HEK293 (cell line): ENCODE data around the gene PAK6.

Experiments used
- CTCF ChIA-PET: fragments of 350-600 bp; formaldehyde crosslinking; extraction: SDS; loops from one replicate; lab custom pipeline; 2021; ENCODE audit warnings: antibody characterized with exemption; lab: Yijun Ruan, JAX
- POLR2A ChIA-PET: fragments of 300-600 bp; formaldehyde crosslinking; extraction: SDS; loops from one replicate; lab custom pipeline; 2020; ENCODE audit warnings: antibody characterized with exemption, inconsistent platforms; lab: Yijun Ruan, JAX
- H3K27ac ChIP-seq: fragments of 200-500 bp; sonication (Bioruptor generic); 2 replicates; pipeline ENCODE4 v1.5.1; 2014; ENCODE audit warnings: low read depth, low read length, control low read depth, inconsistent platforms; ENCODE audit errors: extremely low read depth
- H3K36me3 ChIP-seq, 2 experiments: fragments of 200-500 bp in 1 of 2; sonication (Bioruptor generic) in 1 of 2; 1 replicate in 1 of 2; 2 replicates in 1 of 2; pipeline ENCODE4 v1.5.1; 2014 to 2017; ENCODE audit warnings: inconsistent platforms in 2 of 2, low read length in 2 of 2; ENCODE audit not compliant: control insufficient read depth in 2 of 2, insufficient read depth in 1 of 2
- H3K4me1 ChIP-seq: fragments of 200-500 bp; sonication (Bioruptor generic); 2 replicates; pipeline ENCODE4 v1.5.1; 2014; ENCODE audit warnings: mild to moderate bottlenecking, low read length, inconsistent platforms; ENCODE audit not compliant: control insufficient read depth, insufficient read depth
- H3K4me3 ChIP-seq: 2 replicates; pipeline ENCODE4 v1.5.1; 2011; ENCODE audit warnings: low read depth, mild to moderate bottlenecking, control low read depth, low read length, moderate library complexity
- H3K9me3 ChIP-seq: fragments of 200-500 bp; sonication (Bioruptor generic); 2 replicates; pipeline ENCODE4 v1.5.1; 2014; ENCODE audit warnings: low read depth, low read length, inconsistent platforms; ENCODE audit not compliant: control insufficient read depth, insufficient read depth
- EGR2 ChIP-seq: fragments of 450-650 bp; formaldehyde crosslinking; IDR thresholded peaks from 2 replicates; pipeline ENCODE4 v1.5.1; 2016; ENCODE audit warnings: low read depth, missing biosample characterization, missing genetic modification characterization
- REPIN1 ChIP-seq: fragments of 450-650 bp; formaldehyde crosslinking; IDR thresholded peaks from 2 replicates; pipeline ENCODE4 v1.5.1; 2017; ENCODE audit warnings: missing biosample characterization, missing genetic modification characterization, low read depth
- SP7 ChIP-seq: fragments of 450-650 bp; formaldehyde crosslinking; IDR thresholded peaks from 2 replicates; pipeline ENCODE4 v1.5.1; 2016; ENCODE audit warnings: missing biosample characterization, missing genetic modification characterization
- ZBTB20 ChIP-seq: fragments of 450-650 bp; formaldehyde crosslinking; IDR thresholded peaks from 2 replicates; pipeline ENCODE4 v1.5.1; 2016; ENCODE audit warnings: missing biosample characterization, missing genetic modification characterization
- ZBTB7A ChIP-seq: fragments of 450-650 bp; formaldehyde crosslinking; IDR thresholded peaks from 2 replicates; pipeline ENCODE4 v1.5.1; 2016; ENCODE audit warnings: low read depth, missing biosample characterization, missing genetic modification characterization
- ZBTB8A ChIP-seq: fragments of 450-650 bp; formaldehyde crosslinking; IDR thresholded peaks from 2 replicates; pipeline ENCODE4 v1.5.1; 2016; ENCODE audit warnings: missing biosample characterization, missing genetic modification characterization
- ZFHX2 ChIP-seq: fragments of 450-650 bp; formaldehyde crosslinking; conservative IDR thresholded peaks from 2 replicates; pipeline ENCODE4 v1.5.1; 2016; ENCODE audit warnings: missing biosample characterization, missing genetic modification characterization
- ZNF121 ChIP-seq: fragments of 450-650 bp; formaldehyde crosslinking; IDR thresholded peaks from 2 replicates; pipeline ENCODE4 v1.5.1; 2016; ENCODE audit warnings: missing biosample characterization, missing genetic modification characterization
- ZNF16 ChIP-seq: fragments of 450-650 bp; formaldehyde crosslinking; IDR thresholded peaks from 2 replicates; pipeline ENCODE4 v1.5.1; 2016; ENCODE audit warnings: low read depth, missing biosample characterization, missing genetic modification characterization
- ZNF169 ChIP-seq: fragments of 450-650 bp; formaldehyde crosslinking; IDR thresholded peaks from 2 replicates; pipeline ENCODE4 v1.5.1; 2016; ENCODE audit warnings: missing biosample characterization, missing genetic modification characterization
- ZNF19 ChIP-seq: fragments of 450-650 bp; formaldehyde crosslinking; IDR thresholded peaks from 2 replicates; pipeline ENCODE4; 2016; ENCODE audit warnings: missing biosample characterization, missing genetic modification characterization, low read depth
- ZNF211 ChIP-seq: fragments of 450-650 bp; formaldehyde crosslinking; IDR thresholded peaks from 2 replicates; pipeline ENCODE4 v1.5.1; 2016; ENCODE audit warnings: low read depth, missing biosample characterization, missing genetic modification characterization
- ZNF223 ChIP-seq: fragments of 450-650 bp; formaldehyde crosslinking; IDR thresholded peaks from 2 replicates; pipeline ENCODE4 v1.5.1; 2016; ENCODE audit warnings: missing biosample characterization, missing genetic modification characterization
- ZNF292 ChIP-seq: fragments of 450-650 bp; formaldehyde crosslinking; IDR thresholded peaks from 2 replicates; pipeline ENCODE4 v1.5.1; 2016; ENCODE audit warnings: low read depth, missing biosample characterization, missing genetic modification characterization, borderline replicate concordance
- ZNF354C ChIP-seq: fragments of 450-650 bp; formaldehyde crosslinking; IDR thresholded peaks from 2 replicates; pipeline ENCODE4 v1.5.1; 2016; ENCODE audit warnings: missing biosample characterization, missing genetic modification characterization, low read depth, borderline replicate concordance
- ZNF549 ChIP-seq: fragments of 450-650 bp; IDR thresholded peaks from 2 replicates; pipeline ENCODE4 v1.5.1; 2018; ENCODE audit warnings: missing biosample characterization, missing genetic modification characterization, mild to moderate bottlenecking, inconsistent platforms, moderate library complexity
- ZNF561 ChIP-seq: fragments of 450-650 bp; IDR thresholded peaks from 2 replicates; pipeline ENCODE4 v1.5.1; 2018; ENCODE audit warnings: missing biosample characterization, missing genetic modification characterization, borderline replicate concordance
- ZNF660 ChIP-seq: fragments of 450-650 bp; IDR thresholded peaks from 2 replicates; pipeline ENCODE4 v1.5.1; 2018; ENCODE audit warnings: missing biosample characterization, mild to moderate bottlenecking, missing genetic modification characterization
- ZNF785 ChIP-seq: fragments of 450-650 bp; formaldehyde crosslinking; IDR thresholded peaks from 2 replicates; pipeline ENCODE4 v1.5.1; 2016; ENCODE audit warnings: missing biosample characterization, missing genetic modification characterization
- ZNF830 ChIP-seq: fragments of 450-650 bp; IDR thresholded peaks from 2 replicates; pipeline ENCODE4 v1.5.0; 2018; ENCODE audit warnings: missing biosample characterization, missing genetic modification characterization, low read depth, mild to moderate bottlenecking, moderate library complexity
- ZSCAN16 ChIP-seq: fragments of 450-650 bp; formaldehyde crosslinking; IDR thresholded peaks from 2 replicates; pipeline ENCODE4 v1.5.1; 2016; ENCODE audit warnings: missing biosample characterization, missing genetic modification characterization
- TF ChIP-seq, protein P1 (sequence below): fragments of 450-650 bp; formaldehyde crosslinking; IDR thresholded peaks from 2 replicates; pipeline ENCODE4 v1.5.1; 2016; ENCODE audit warnings: missing biosample characterization, missing genetic modification characterization
- TF ChIP-seq, protein P2 (sequence below): fragments of 450-650 bp; formaldehyde crosslinking; conservative IDR thresholded peaks from 2 replicates; pipeline ENCODE4 v1.5.1; 2016; ENCODE audit warnings: low read depth, missing biosample characterization, missing genetic modification characterization
- TF ChIP-seq, protein P3 (sequence below): fragments of 450-650 bp; formaldehyde crosslinking; IDR thresholded peaks from 2 replicates; pipeline ENCODE4 v1.5.1; 2016; ENCODE audit warnings: missing biosample characterization, missing genetic modification characterization

PAK6 gene

DNA sequence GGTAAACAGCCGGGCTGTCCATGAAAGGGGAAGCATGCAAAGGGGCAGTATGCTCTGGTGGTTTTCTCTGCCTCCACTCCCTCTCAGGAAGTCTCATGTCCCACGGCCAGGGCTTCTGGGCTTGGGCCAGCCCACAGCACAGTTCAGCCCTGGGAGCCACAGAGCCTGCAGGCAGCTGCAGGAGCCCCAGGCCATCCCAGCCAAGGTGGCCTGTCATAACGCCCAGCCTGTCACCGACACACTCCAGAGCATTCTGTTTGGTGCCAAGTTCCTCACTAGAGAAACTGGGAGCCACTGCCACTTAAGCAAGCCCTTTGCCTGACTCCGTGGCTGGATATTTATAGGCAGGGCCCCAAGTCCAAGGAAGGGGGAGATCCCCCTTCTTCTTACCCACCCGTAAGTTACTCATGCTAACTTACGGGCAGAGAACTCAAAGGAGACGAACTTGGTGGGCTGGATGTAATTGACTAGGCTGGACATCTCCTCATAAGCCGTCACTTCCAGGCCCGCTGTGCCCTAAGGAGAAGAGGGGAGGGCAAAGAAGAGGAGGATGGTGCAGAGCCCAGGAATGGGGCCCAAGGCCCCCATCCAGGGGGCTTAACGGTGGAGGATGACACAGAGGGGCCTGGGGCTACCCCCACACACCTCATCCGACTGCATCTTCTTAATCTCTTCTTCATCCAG, 57.2 kb downstream of the PAK6 start:
- Histone ChIP-seq H3K4me1 (no peaks in the 10 kb centered on the region; the same call in 1 of the 2 replicates), H3K27ac (no peak overlapping the region), H3K4me3 (no peak overlapping the region), H3K36me3 (no peaks in the 10 kb centered on the region), H3K9me3 (no peaks in the 10 kb centered on the region)
- ChIA-PET POLR2A (no interaction called here), CTCF (interaction anchor here (0.7 to 1.4 kb wide), 6 partner anchors 14 to 42 kb away, joined by 3 to 4 read pairs (median 3); no protein-coding TSS in a partner anchor)
- TF ChIP-seq ZBTB8A (tag by site-specific recombination) (no peak), ZBTB7A (no peak), ZNF211 (tag by site-specific recombination) (no peak), ZNF830 (no peak), ZNF169 (tag by site-specific recombination) (no peak), ZNF16 (tag by site-specific recombination) (no peak), REPIN1 (tag by site-specific recombination) (no peak), ZNF354C (tag by site-specific recombination) (no peak), ZNF223 (no peak), ZSCAN16 (tag by site-specific recombination) (no peak), ZNF19 (tag by site-specific recombination) (no peak), ZNF121 (tag by site-specific recombination) (no peak)
- TF ChIP-seq, protein P1, sequence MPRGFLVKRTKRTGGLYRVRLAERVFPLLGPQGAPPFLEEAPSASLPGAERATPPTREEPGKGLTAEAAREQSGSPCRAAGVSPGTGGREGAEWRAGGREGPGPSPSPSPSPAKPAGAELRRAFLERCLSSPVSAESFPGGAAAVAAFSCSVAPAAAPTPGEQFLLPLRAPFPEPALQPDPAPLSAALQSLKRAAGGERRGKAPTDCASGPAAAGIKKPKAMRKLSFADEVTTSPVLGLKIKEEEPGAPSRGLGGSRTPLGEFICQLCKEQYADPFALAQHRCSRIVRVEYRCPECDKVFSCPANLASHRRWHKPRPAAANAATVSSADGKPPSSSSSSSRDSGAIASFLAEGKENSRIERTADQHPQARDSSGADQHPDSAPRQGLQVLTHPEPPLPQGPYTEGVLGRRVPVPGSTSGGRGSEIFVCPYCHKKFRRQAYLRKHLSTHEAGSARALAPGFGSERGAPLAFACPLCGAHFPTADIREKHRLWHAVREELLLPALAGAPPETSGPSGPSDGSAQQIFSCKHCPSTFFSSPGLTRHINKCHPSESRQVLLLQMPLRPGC (tag by site-specific recombination) = no peak
- TF ChIP-seq, protein P2, sequence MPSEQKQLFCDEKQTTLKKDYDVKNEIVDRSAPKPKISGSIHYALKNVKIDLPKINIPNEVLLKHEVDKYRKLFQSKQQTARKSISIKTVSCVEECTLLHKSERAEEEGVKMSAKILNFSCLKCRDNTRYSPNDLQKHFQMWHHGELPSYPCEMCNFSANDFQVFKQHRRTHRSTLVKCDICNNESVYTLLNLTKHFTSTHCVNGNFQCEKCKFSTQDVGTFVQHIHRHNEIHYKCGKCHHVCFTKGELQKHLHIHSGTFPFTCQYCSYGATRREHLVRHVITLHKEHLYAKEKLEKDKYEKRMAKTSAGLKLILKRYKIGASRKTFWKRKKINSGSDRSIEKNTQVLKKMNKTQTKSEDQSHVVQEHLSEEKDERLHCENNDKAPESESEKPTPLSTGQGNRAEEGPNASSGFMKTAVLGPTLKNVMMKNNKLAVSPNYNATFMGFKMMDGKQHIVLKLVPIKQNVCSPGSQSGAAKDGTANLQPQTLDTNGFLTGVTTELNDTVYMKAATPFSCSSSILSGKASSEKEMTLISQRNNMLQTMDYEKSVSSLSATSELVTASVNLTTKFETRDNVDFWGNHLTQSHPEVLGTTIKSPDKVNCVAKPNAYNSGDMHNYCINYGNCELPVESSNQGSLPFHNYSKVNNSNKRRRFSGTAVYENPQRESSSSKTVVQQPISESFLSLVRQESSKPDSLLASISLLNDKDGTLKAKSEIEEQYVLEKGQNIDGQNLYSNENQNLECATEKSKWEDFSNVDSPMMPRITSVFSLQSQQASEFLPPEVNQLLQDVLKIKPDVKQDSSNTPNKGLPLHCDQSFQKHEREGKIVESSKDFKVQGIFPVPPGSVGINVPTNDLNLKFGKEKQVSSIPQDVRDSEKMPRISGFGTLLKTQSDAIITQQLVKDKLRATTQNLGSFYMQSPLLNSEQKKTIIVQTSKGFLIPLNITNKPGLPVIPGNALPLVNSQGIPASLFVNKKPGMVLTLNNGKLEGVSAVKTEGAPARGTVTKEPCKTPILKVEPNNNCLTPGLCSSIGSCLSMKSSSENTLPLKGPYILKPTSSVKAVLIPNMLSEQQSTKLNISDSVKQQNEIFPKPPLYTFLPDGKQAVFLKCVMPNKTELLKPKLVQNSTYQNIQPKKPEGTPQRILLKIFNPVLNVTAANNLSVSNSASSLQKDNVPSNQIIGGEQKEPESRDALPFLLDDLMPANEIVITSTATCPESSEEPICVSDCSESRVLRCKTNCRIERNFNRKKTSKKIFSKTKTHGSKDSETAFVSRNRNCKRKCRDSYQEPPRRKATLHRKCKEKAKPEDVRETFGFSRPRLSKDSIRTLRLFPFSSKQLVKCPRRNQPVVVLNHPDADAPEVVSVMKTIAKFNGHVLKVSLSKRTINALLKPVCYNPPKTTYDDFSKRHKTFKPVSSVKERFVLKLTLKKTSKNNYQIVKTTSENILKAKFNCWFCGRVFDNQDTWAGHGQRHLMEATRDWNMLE (tag by site-specific recombination) = no peak
- TF ChIP-seq, protein P3, sequence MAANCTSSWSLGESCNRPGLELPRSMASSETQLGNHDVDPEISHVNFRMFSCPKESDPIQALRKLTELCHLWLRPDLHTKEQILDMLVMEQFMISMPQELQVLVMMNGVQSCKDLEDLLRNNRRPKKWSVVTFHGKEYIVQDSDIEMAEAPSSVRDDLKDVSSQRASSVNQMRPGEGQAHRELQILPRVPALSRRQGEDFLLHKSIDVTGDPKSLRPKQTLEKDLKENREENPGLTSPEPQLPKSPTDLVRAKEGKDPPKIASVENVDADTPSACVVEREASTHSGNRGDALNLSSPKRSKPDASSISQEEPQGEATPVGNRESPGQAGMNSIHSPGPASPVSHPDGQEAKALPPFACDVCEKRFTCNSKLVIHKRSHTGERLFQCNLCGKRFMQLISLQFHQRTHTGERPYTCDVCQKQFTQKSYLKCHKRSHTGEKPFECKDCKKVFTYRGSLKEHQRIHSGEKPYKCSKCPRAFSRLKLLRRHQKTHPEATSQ (tag by site-specific recombination) = no peak

DNA sequence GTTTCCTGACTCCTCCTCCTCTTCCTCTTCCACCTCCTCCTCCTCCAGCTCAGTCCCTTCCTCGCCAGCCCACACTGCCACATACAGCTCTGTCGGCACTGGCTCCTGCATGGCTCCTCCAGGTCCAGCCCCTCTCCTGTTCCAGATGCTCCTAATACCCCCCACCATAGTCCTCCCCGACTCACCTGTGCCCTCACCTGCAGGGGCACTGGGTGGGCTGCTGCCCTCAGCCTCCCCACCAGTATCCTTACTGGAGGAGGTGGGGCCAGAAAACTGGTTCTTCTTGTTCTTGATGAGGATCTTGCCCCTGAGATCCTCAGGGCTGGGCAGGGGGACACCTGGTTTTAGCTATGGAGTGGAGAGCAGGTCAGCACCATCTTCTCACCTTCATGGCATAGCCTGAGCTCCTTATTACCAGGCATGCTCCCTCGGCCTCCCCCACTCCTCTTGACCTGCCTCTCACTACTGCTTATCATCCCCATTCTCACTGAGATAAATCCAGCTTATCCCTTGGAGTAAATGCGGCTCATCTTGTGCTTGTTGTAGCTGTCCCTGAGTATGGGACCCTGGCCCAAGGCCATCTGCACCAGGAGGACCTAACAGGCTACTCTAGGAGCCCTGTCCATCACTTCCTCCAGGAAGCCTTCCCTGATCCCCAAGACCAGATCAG, 57.8 kb downstream of the PAK6 start:
- TF ChIP-seq ZBTB20 (tag by site-specific recombination) = no peak
- no peak for TF ChIP-seq ZNF785
- no peak for TF ChIP-seq ZNF660 (tag by site-specific recombination)
- TF ChIP-seq ZNF549 (tag by site-specific recombination) = no peak
- no peak for TF ChIP-seq ZNF292 (tag by site-specific recombination)
- peak; percentile 38; the same call in 1 of the 2 replicates for TF ChIP-seq EGR2 (tag by site-specific recombination)
- TF ChIP-seq SP7 (tag by site-specific recombination) = no peak
- TF ChIP-seq ZNF561 = no peak
- peak; percentile 32; the same call in 1 of the 2 replicates for TF ChIP-seq ZFHX2 (tag by site-specific recombination)
- Histone ChIP-seq H3K4me1 (no peaks in the 10 kb centered on the region), H3K27ac (no peak overlapping the region), H3K9me3 (no peaks in the 10 kb centered on the region), H3K4me3 (no peak overlapping the region), H3K36me3 (no peaks in the 10 kb centered on the region)
- ChIA-PET POLR2A (no interaction called here), CTCF (interaction anchor here (0.7 to 1.0 kb wide), 4 partner anchors 13 to 23 kb away, joined by 3 to 4 read pairs (median 3); no protein-coding TSS in a partner anchor)
